Measurements from ENCODE around the gene SPATA46. TPM values are rescaled to one million over a fixed set of nuclear protein-coding genes. Genes with fewer than 3 reads are reported as not detected.

SPATA46 gene
- total and polyA plus RNA-seq, 2 experiments from 2014 or later, result not detected

DNA sequence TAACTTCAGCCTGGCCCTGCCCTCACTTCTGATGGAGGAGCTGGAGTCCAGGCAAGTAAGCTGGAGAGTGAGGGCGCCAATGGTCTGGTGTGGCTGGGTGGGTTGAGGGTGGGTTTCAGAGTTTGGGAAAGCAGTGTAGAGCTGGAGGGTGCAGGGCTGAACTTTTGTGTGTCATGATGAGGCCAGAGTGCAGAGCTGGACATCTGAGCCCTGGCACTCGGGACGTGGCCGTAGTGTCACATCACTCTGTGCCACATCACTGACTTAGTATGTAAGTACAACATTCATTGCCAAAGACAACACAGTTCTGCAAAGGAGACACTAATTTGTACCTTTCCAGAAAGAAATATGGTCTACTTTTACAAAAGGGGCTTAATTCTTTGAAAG lies 15.8 kb downstream of the SPATA46 start (continued):
- TF ChIP-seq, protein P1, sequence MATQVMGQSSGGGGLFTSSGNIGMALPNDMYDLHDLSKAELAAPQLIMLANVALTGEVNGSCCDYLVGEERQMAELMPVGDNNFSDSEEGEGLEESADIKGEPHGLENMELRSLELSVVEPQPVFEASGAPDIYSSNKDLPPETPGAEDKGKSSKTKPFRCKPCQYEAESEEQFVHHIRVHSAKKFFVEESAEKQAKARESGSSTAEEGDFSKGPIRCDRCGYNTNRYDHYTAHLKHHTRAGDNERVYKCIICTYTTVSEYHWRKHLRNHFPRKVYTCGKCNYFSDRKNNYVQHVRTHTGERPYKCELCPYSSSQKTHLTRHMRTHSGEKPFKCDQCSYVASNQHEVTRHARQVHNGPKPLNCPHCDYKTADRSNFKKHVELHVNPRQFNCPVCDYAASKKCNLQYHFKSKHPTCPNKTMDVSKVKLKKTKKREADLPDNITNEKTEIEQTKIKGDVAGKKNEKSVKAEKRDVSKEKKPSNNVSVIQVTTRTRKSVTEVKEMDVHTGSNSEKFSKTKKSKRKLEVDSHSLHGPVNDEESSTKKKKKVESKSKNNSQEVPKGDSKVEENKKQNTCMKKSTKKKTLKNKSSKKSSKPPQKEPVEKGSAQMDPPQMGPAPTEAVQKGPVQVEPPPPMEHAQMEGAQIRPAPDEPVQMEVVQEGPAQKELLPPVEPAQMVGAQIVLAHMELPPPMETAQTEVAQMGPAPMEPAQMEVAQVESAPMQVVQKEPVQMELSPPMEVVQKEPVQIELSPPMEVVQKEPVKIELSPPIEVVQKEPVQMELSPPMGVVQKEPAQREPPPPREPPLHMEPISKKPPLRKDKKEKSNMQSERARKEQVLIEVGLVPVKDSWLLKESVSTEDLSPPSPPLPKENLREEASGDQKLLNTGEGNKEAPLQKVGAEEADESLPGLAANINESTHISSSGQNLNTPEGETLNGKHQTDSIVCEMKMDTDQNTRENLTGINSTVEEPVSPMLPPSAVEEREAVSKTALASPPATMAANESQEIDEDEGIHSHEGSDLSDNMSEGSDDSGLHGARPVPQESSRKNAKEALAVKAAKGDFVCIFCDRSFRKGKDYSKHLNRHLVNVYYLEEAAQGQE (IDR thresholded peaks at IDR 0.05; ENCODE audit: unreplicated experiment), result no peak

- Histone ChIP-seq H3K27me3 (ENCODE audit: insufficient read depth) (no peaks in the 10 kb centered on the region), H3K9me2 (ENCODE audit: insufficient read depth) (no peaks in the 10 kb centered on the region), H3K36me3 (ENCODE audit: insufficient read depth) (no peaks in the 10 kb centered on the region), H3K4me2 (no peak overlapping the region), H3K27ac (ENCODE audit: low read depth) (no peak overlapping the region), H3K79me2 (replicated peaks; ENCODE audit: insufficient read depth) (no peaks in the 10 kb centered on the region), H3K4me1 (ENCODE audit: insufficient read depth) (no peaks in the 10 kb centered on the region), H3F3A (replicated peaks; ENCODE audit: low read depth) (no peaks in the 10 kb centered on the region), H2AFZ (no peak overlapping the region), H4K20me1 (replicated peaks; ENCODE audit: insufficient read depth) (no peaks in the 10 kb centered on the region), H3K4me3 (no peak overlapping the region)
- no peak for ATAC-seq
- Mint-ChIP-seq H3K36me3 (ENCODE audit: low read depth) (peaks cover 34% of the 10 kb centered on the region), H3K27me3 (ENCODE audit: insufficient read depth, low read depth, poor library complexity) (peaks cover 5% of the 10 kb centered on the region), H3K9me3 (no peaks in the 10 kb centered on the region), H3K4me3 (no peak overlapping the region), H3K4me1 (peaks cover 6% of the 10 kb centered on the region), H3K27ac (no peak overlapping the region)
- no peak for DNase-seq (ENCODE audit: low spot score)
- TF ChIP-seq CREB1 (CRISPR knock-in tag; IDR thresholded peaks at IDR 0.05; ENCODE audit: low read depth), result no peak
- TF ChIP-seq, protein P2, sequence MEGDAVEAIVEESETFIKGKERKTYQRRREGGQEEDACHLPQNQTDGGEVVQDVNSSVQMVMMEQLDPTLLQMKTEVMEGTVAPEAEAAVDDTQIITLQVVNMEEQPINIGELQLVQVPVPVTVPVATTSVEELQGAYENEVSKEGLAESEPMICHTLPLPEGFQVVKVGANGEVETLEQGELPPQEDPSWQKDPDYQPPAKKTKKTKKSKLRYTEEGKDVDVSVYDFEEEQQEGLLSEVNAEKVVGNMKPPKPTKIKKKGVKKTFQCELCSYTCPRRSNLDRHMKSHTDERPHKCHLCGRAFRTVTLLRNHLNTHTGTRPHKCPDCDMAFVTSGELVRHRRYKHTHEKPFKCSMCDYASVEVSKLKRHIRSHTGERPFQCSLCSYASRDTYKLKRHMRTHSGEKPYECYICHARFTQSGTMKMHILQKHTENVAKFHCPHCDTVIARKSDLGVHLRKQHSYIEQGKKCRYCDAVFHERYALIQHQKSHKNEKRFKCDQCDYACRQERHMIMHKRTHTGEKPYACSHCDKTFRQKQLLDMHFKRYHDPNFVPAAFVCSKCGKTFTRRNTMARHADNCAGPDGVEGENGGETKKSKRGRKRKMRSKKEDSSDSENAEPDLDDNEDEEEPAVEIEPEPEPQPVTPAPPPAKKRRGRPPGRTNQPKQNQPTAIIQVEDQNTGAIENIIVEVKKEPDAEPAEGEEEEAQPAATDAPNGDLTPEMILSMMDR (conservative IDR thresholded peaks at IDR 0.05; ENCODE audit: low read depth in 2 of 2), result no peak
- no peak for TF ChIP-seq EZH2 (IDR thresholded peaks at IDR 0.05; ENCODE audit: low read depth, unreplicated experiment)
- no peak for TF ChIP-seq POLR2AphosphoS5 (IDR thresholded peaks at IDR 0.05; ENCODE audit: low read depth)
- TF ChIP-seq, protein P3, sequence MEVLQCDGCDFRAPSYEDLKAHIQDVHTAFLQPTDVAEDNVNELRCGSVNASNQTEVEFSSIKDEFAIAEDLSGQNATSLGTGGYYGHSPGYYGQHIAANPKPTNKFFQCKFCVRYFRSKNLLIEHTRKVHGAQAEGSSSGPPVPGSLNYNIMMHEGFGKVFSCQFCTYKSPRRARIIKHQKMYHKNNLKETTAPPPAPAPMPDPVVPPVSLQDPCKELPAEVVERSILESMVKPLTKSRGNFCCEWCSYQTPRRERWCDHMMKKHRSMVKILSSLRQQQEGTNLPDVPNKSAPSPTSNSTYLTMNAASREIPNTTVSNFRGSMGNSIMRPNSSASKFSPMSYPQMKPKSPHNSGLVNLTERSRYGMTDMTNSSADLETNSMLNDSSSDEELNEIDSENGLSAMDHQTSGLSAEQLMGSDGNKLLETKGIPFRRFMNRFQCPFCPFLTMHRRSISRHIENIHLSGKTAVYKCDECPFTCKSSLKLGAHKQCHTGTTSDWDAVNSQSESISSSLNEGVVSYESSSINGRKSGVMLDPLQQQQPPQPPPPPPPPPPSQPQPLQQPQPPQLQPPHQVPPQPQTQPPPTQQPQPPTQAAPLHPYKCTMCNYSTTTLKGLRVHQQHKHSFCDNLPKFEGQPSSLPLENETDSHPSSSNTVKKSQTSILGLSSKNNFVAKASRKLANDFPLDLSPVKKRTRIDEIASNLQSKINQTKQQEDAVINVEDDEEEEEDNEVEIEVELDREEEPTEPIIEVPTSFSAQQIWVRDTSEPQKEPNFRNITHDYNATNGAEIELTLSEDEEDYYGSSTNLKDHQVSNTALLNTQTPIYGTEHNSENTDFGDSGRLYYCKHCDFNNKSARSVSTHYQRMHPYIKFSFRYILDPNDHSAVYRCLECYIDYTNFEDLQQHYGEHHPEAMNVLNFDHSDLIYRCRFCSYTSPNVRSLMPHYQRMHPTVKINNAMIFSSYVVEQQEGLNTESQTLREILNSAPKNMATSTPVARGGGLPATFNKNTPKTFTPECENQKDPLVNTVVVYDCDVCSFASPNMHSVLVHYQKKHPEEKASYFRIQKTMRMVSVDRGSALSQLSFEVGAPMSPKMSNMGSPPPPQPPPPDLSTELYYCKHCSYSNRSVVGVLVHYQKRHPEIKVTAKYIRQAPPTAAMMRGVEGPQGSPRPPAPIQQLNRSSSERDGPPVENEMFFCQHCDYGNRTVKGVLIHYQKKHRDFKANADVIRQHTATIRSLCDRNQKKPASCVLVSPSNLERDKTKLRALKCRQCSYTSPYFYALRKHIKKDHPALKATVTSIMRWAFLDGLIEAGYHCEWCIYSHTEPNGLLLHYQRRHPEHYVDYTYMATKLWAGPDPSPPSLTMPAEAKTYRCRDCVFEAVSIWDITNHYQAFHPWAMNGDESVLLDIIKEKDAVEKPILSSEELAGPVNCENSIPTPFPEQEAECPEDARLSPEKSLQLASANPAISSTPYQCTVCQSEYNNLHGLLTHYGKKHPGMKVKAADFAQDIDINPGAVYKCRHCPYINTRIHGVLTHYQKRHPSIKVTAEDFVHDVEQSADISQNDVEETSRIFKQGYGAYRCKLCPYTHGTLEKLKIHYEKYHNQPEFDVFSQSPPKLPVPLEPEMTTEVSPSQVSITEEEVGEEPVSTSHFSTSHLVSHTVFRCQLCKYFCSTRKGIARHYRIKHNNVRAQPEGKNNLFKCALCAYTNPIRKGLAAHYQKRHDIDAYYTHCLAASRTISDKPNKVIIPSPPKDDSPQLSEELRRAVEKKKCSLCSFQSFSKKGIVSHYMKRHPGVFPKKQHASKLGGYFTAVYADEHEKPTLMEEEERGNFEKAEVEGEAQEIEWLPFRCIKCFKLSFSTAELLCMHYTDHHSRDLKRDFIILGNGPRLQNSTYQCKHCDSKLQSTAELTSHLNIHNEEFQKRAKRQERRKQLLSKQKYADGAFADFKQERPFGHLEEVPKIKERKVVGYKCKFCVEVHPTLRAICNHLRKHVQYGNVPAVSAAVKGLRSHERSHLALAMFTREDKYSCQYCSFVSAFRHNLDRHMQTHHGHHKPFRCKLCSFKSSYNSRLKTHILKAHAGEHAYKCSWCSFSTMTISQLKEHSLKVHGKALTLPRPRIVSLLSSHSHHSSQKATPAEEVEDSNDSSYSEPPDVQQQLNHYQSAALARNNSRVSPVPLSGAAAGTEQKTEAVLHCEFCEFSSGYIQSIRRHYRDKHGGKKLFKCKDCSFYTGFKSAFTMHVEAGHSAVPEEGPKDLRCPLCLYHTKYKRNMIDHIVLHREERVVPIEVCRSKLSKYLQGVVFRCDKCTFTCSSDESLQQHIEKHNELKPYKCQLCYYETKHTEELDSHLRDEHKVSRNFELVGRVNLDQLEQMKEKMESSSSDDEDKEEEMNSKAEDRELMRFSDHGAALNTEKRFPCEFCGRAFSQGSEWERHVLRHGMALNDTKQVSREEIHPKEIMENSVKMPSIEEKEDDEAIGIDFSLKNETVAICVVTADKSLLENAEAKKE (CRISPR knock-in tag; IDR thresholded peaks at IDR 0.05), result no peak
- TF ChIP-seq, protein P1 (IDR thresholded peaks at IDR 0.05; ENCODE audit: unreplicated experiment), result no peak
- TF ChIP-seq EZH2phosphoT487 (IDR thresholded peaks at IDR 0.05; ENCODE audit: unreplicated experiment), result no peak
- no peak for TF ChIP-seq ZNF331 (CRISPR knock-in tag; IDR thresholded peaks at IDR 0.05; ENCODE audit: low read depth)
- TF ChIP-seq STAT1 (IDR thresholded peaks at IDR 0.05; ENCODE audit: unreplicated experiment), result no peak
Measured at GRCh38 chr1:162360237-162360873, 16.3 kb downstream of the SPATA46 start.
